ENCODE measurements around the gene ALG11. TPM values are rescaled to one million over a fixed set of nuclear protein-coding genes. Genes with fewer than 3 reads are reported as not detected.

Gene ALG11
- total and polyA plus RNA-seq, 12 donors: 2.8 to 24.9 (median 21.0) TPM

DNA sequence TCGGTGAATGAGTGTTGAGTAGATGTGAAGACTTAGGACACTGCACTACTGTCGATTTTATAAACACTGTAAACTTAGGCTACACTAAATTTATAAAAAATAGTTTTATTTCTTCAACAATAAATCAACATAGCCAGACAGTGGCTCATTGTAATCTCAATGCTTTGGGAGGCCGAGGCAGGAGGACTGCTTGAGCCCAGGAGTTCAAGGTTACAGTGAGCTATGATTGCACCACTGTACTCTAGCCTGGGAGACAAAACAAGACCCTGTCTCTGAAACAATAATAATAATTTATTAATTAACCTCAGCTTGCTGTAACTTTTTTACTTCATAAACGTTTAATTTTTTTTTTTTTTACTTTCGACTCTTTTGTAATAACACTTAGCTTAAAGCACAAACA lies 35.3 kb upstream of the ALG11 start:
- 92 to 94% methylated on average over 5 of the region's 5 CpGs for WGBS, 2 donors
- H3K9me3 ChIP-seq: no peaks in the 10 kb centered on the region
- intact Hi-C loops (cut with DNase I): no loop called here
- ATAC-seq: no peak
- H3K36me3 ChIP-seq: peaks cover 0 to 13% (median 0%) of the 10 kb centered on the region in 9 donors
- peaks cover 0 to 23% (median 0%) of the 10 kb centered on the region in 9 donors for H3K4me1 ChIP-seq
- no peak overlapping the region for H3K27ac ChIP-seq
- TF ChIP-seq, protein P1, sequence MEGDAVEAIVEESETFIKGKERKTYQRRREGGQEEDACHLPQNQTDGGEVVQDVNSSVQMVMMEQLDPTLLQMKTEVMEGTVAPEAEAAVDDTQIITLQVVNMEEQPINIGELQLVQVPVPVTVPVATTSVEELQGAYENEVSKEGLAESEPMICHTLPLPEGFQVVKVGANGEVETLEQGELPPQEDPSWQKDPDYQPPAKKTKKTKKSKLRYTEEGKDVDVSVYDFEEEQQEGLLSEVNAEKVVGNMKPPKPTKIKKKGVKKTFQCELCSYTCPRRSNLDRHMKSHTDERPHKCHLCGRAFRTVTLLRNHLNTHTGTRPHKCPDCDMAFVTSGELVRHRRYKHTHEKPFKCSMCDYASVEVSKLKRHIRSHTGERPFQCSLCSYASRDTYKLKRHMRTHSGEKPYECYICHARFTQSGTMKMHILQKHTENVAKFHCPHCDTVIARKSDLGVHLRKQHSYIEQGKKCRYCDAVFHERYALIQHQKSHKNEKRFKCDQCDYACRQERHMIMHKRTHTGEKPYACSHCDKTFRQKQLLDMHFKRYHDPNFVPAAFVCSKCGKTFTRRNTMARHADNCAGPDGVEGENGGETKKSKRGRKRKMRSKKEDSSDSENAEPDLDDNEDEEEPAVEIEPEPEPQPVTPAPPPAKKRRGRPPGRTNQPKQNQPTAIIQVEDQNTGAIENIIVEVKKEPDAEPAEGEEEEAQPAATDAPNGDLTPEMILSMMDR (IDR thresholded peaks at IDR 0.05): no peak
- H3K27me3 ChIP-seq: no peaks in the 10 kb centered on the region
- no peak for DNase-seq
- no peak overlapping the region for H3K4me3 ChIP-seq

DNA sequence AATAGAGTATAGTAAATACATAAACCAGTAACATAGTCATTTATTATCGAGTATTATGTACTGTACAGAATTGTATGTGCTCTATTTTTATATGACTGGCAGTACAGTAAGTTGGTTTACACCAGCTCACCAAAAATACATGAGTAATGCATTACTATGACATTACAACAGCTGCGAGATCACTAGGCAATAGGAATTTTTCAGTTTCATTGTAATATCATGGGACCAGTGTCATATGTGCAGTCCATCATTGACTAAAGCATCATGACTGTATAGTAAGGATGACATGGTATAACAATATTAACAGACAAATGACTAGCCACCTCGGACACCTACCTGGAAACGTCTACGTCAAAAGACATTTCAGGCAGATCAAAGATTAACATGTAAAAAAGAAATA lies 34.6 kb upstream of the ALG11 start:
- 94 to 95% methylated on average over 5 of the region's 5 CpGs for WGBS, 2 donors
- Histone ChIP-seq H3K36me3 (peaks cover 0 to 13% (median 0%) of the 10 kb centered on the region in 9 donors), H3K4me1 (peaks cover 0 to 24% (median 0%) of the 10 kb centered on the region in 9 donors), H3K4me3 (no peak overlapping the region), H3K27me3 (no peaks in the 10 kb centered on the region), H3K27ac (no peak overlapping the region), H3K9me3 (no peaks in the 10 kb centered on the region)
- ATAC-seq (no peak), DNase-seq (no peak)
- intact Hi-C loops (cut with DNase I): no loop called here
- TF ChIP-seq, protein P1 (IDR thresholded peaks at IDR 0.05): no peak

GRCh38 chr13:51978796-51979556 lies 33.2 kb upstream of the ALG11 start:
- Histone ChIP-seq H3K36me3 (peaks cover 0 to 10% (median 0%) of the 10 kb centered on the region in 9 donors), H3K4me3 (no peak overlapping the region), H3K9me3 (peaks cover 0 to under 1% (median 0%) of the 10 kb centered on the region in 11 donors), H3K27ac (peak overlapping the region in 2 of 10 donors; percentile 2 to 13), H3K4me1 (peaks cover 0 to 24% (median 0%) of the 10 kb centered on the region in 9 donors), H3K27me3 (no peaks in the 10 kb centered on the region)
- no peak for DNase-seq
- 61 to 67% methylated on average over 5 of the region's 5 CpGs for WGBS, 2 donors
- intact Hi-C loops (cut with DNase I): no loop called here
- peak in 7 of 8 donors; percentile 49 to 84 (median 65) for ATAC-seq
- TF ChIP-seq, protein P1 (IDR thresholded peaks at IDR 0.05): no peak

GRCh38 chr13:51980908-51981307 lies 31.3 kb upstream of the ALG11 start:
- Histone ChIP-seq H3K36me3 (no peaks in the 10 kb centered on the region), H3K4me1 (peaks cover 0 to 24% (median 0%) of the 10 kb centered on the region in 9 donors), H3K4me3 (peak overlapping the region in 1 of 10 donors; percentile 7), H3K9me3 (peaks cover 0 to 16% (median 0%) of the 10 kb centered on the region in 11 donors), H3K27ac (peak overlapping the region in 3 of 10 donors; percentile 12 to 50 (median 24)), H3K27me3 (no peaks in the 10 kb centered on the region)
- TF ChIP-seq, protein P1 (IDR thresholded peaks at IDR 0.05): no peak
- ATAC-seq (no peak), DNase-seq (no peak)
- intact Hi-C loops (cut with DNase I): no loop called here
- WGBS, 2 donors: 62 to 77% methylated on average over 4 of the region's 4 CpGs

Data from heart right ventricle (tissue), 16 donors.